H1 (cell line): ENCODE results near the gene TMPRSS12. TPM values are rescaled to one million over a fixed set of nuclear protein-coding genes. Genes with fewer than 3 reads are reported as not detected.

Experiments used
- CTCF ChIA-PET: fragments of 300-600 bp; sonication (Branson Sonifier 250); formaldehyde crosslinking; loops from one replicate; lab custom pipeline; 2021; ENCODE audit not compliant: partially characterized antibody; lab: Charles Lee
- POLR2A ChIA-PET: fragments of 300-600 bp; sonication (Branson Sonifier 250); formaldehyde crosslinking; loops from one replicate; lab custom pipeline; 2021; ENCODE audit warnings: inconsistent platforms; ENCODE audit not compliant: partially characterized antibody; lab: Charles Lee
- DNase-seq, 2 experiments: peaks; one replicate each; pipeline versions ENCODE4 v3.0.0 to v3.0.0-alpha.2; 2010 to 2022; ENCODE audit warnings: low spot score in 2 of 2, low read depth in 1 of 2, mixed read lengths in 1 of 2
- FAIRE-seq: peaks from 2 replicates; lab custom pipeline; 2011; peaks lifted over from hg19 to GRCh38; lab: Jason Lieb, UNC
- H2AFZ ChIP-seq: 2 replicates; pipeline ENCODE4 v1.8.1; 2012; ENCODE audit warnings: low read length, inconsistent platforms
- H2AK5ac ChIP-seq: 2 replicates; pipeline ENCODE4 v1.6.1; 2013; ENCODE audit warnings: low read depth, low read length
- H2BK120ac ChIP-seq: replicated peaks from 2 replicates; pipeline ENCODE3; 2013; ENCODE audit warnings: low read depth, low read length, inconsistent platforms
- H2BK12ac ChIP-seq: 2 replicates; pipeline ENCODE4 v1.6.1; 2013; ENCODE audit warnings: low read depth, low read length
- H2BK15ac ChIP-seq: 2 replicates; pipeline ENCODE4 v1.6.1; 2013; ENCODE audit warnings: low read length
- H2BK20ac ChIP-seq: 2 replicates; pipeline ENCODE4 v1.6.1; 2013; ENCODE audit warnings: low read length
- H2BK5ac ChIP-seq: 2 replicates; pipeline ENCODE4 v1.6.1; 2013; ENCODE audit warnings: low read depth, low read length
- H3K14ac ChIP-seq: 2 replicates; pipeline ENCODE4 v1.6.1; 2013; ENCODE audit warnings: inconsistent platforms; ENCODE audit not compliant: insufficient read length
- H3K18ac ChIP-seq: 2 replicates; pipeline ENCODE4 v1.6.1; 2013; ENCODE audit warnings: low read length; ENCODE audit errors: extremely low read depth
- H3K23ac ChIP-seq: 2 replicates; pipeline ENCODE4 v1.6.1; 2013; ENCODE audit warnings: inconsistent platforms; ENCODE audit not compliant: insufficient read length
- H3K23me2 ChIP-seq: 2 replicates; pipeline ENCODE4 v1.6.1; 2013; ENCODE audit warnings: low read depth, low read length
- H3K27ac ChIP-seq: 2 replicates; pipeline ENCODE4 v1.6.1; 2011; ENCODE audit warnings: low read depth, low read length, inconsistent platforms
- H3K27me3 ChIP-seq, 4 experiments: replicated peaks in 1 of 4; 1 replicate in 1 of 4; 2 replicates in 3 of 4; pipeline versions ENCODE4 v1.6.1 to v1.8.1; 2011 to 2013; ENCODE audit warnings: low read length in 3 of 4, mild to moderate bottlenecking in 3 of 4, inconsistent platforms in 2 of 4, mixed read lengths in 2 of 4, moderate library complexity in 1 of 4; ENCODE audit not compliant: control insufficient read depth in 3 of 4, insufficient read depth in 3 of 4; ENCODE audit errors: extremely low read depth in 1 of 4
- H3K36me3 ChIP-seq, 4 experiments: 2 replicates each; pipeline versions ENCODE4 v1.6.1 to v1.8.1; 2011 to 2013; ENCODE audit warnings: mild to moderate bottlenecking in 4 of 4, low read length in 3 of 4, moderate library complexity in 2 of 4, control low read depth in 1 of 4, inconsistent platforms in 1 of 4; ENCODE audit not compliant: insufficient read depth in 4 of 4, control insufficient read depth in 2 of 4
- H3K4ac ChIP-seq: replicated peaks from 2 replicates; pipeline ENCODE3; 2013; ENCODE audit warnings: low read length, low read depth, mixed read lengths, inconsistent platforms; ENCODE audit not compliant: insufficient read length
- H3K4me1 ChIP-seq, 4 experiments: replicated peaks in 1 of 4; 1 replicate in 1 of 4; 2 replicates in 3 of 4; pipeline versions ENCODE4 v1.6.1 to v1.8.1; 2011 to 2013; ENCODE audit warnings: low read length in 3 of 4, inconsistent platforms in 2 of 4, mixed read lengths in 1 of 4; ENCODE audit not compliant: insufficient read depth in 4 of 4, control insufficient read depth in 3 of 4
- H3K4me2 ChIP-seq, 2 experiments: 2 replicates each; pipeline versions ENCODE4 v1.6.1 to v1.8.1; 2011 to 2013; ENCODE audit warnings: low read depth in 2 of 2, low read length in 2 of 2, control low read depth in 1 of 2, inconsistent platforms in 1 of 2, mild to moderate bottlenecking in 1 of 2; ENCODE audit not compliant: insufficient read depth in 1 of 2
- H3K4me3 ChIP-seq, 4 experiments: fragments of 200-600, 300-600 bp in 1 of 4; sonication (generic), shearing (Covaris generic), sonication (Bioruptor Twin) in 1 of 4; 2 replicates each; pipeline versions ENCODE4 v1.5.1 to v1.8.1; 2011 to 2016; ENCODE audit warnings: low read length in 4 of 4, low read depth in 3 of 4, control low read depth in 2 of 4, inconsistent platforms in 2 of 4, mild to moderate bottlenecking in 2 of 4, mixed read lengths in 1 of 4, moderate library complexity in 1 of 4; ENCODE audit not compliant: insufficient read depth in 2 of 4; ENCODE audit errors: extremely low read depth in 1 of 4
- H3K56ac ChIP-seq: replicated peaks from 2 replicates; pipeline ENCODE3; 2013; ENCODE audit warnings: low read depth, mild to moderate bottlenecking, mixed read lengths, low read length, inconsistent platforms; ENCODE audit not compliant: insufficient read length
- H3K79me1 ChIP-seq: 2 replicates; pipeline ENCODE4 v1.6.1; 2013; ENCODE audit warnings: low read depth, low read length, control low read depth
- H3K79me2 ChIP-seq, 2 experiments: 2 replicates each; pipeline versions ENCODE4 v1.6.1 to v1.8.1; 2012 to 2013; ENCODE audit warnings: low read length in 2 of 2, mild to moderate bottlenecking in 2 of 2, inconsistent platforms in 1 of 2; ENCODE audit not compliant: insufficient read depth in 2 of 2, control insufficient read depth in 1 of 2
- H3K9ac ChIP-seq, 4 experiments: replicated peaks in 1 of 4; 1 replicate in 1 of 4; 2 replicates in 3 of 4; pipeline versions ENCODE4 v1.6.1 to v1.8.1; 2011 to 2013; ENCODE audit warnings: low read depth in 3 of 4, low read length in 3 of 4, control low read depth in 2 of 4, mild to moderate bottlenecking in 2 of 4, moderate library complexity in 2 of 4, inconsistent platforms in 1 of 4; ENCODE audit errors: extremely low read depth in 1 of 4
- H3K9me3 ChIP-seq, 2 experiments: 2 replicates each; pipeline versions ENCODE4 v1.6.1 to v1.8.1; 2012 to 2013; ENCODE audit warnings: mild to moderate bottlenecking in 2 of 2, moderate library complexity in 2 of 2, control low read depth in 1 of 2, inconsistent platforms in 1 of 2, low read depth in 1 of 2, low read length in 1 of 2, mixed read lengths in 1 of 2; ENCODE audit not compliant: insufficient read depth in 2 of 2
- H4K20me1 ChIP-seq, 2 experiments: replicated peaks in 1 of 2; 2 replicates each; pipeline versions ENCODE3 to v1.8.1; 2011 to 2013; ENCODE audit warnings: inconsistent platforms in 2 of 2, low read length in 2 of 2, mild to moderate bottlenecking in 1 of 2; ENCODE audit not compliant: insufficient read depth in 2 of 2, control insufficient read depth in 1 of 2
- H4K5ac ChIP-seq: 2 replicates; pipeline ENCODE4 v1.6.1; 2013; ENCODE audit warnings: low read length, low read depth, mixed read lengths, inconsistent platforms; ENCODE audit not compliant: insufficient read length
- H4K8ac ChIP-seq: 2 replicates; pipeline ENCODE4 v1.8.0; 2013; ENCODE audit warnings: mild to moderate bottlenecking, moderate library complexity, low read length, inconsistent platforms; ENCODE audit not compliant: insufficient read depth; ENCODE audit errors: extremely low read depth
- H4K91ac ChIP-seq: replicated peaks from 2 replicates; pipeline ENCODE3; 2013; ENCODE audit warnings: low read length, mixed read lengths, inconsistent platforms; ENCODE audit not compliant: insufficient read length
- BACH1 ChIP-seq: IDR thresholded peaks from 2 replicates; pipeline ENCODE4 v1.6.1; 2012; ENCODE audit warnings: low read length, improper control_type of control experiment
- BRCA1 ChIP-seq: IDR thresholded peaks from 2 replicates; pipeline ENCODE4 v1.6.1; 2012; ENCODE audit warnings: low read depth, low read length, improper control_type of control experiment
- CTBP2 ChIP-seq: IDR thresholded peaks from 2 replicates; pipeline ENCODE4 v1.7.0; 2011; ENCODE audit warnings: borderline replicate concordance, mild to moderate bottlenecking, moderate library complexity, mixed read lengths, low read length; ENCODE audit not compliant: insufficient read depth, insufficient read length
- EZH2 ChIP-seq: fragments of 200-600 bp; sonication (generic); IDR thresholded peaks from 2 replicates; pipeline ENCODE4 v1.7.1; 2012; ENCODE audit warnings: low read depth, mild to moderate bottlenecking, moderate library complexity, low read length, inconsistent platforms; ENCODE audit not compliant: severe bottlenecking
- GTF2F1 ChIP-seq: IDR thresholded peaks from 2 replicates; pipeline ENCODE4 v1.6.1; 2012; ENCODE audit warnings: low read depth, low read length, improper control_type of control experiment, borderline replicate concordance
- HDAC2 ChIP-seq, 2 experiments: fragments of 300-600 bp in 1 of 2; sonication (generic) in 1 of 2; IDR thresholded peaks; 2 replicates each; pipeline ENCODE4 v1.6.1; 2011 to 2012; ENCODE audit warnings: low read depth in 2 of 2, low read length in 2 of 2, mild to moderate bottlenecking in 2 of 2, moderate library complexity in 2 of 2, borderline replicate concordance in 1 of 2, inconsistent platforms in 1 of 2
- KDM1A ChIP-seq: fragments of 200-600, 300-600 bp; sonication (generic); IDR thresholded peaks from 2 replicates; pipeline ENCODE4 v1.7.1; 2016; ENCODE audit warnings: mild to moderate bottlenecking, low read length, borderline replicate concordance
- KDM4A ChIP-seq: IDR thresholded peaks from one replicate; pipeline ENCODE4 v1.7.1; 2012; ENCODE audit warnings: low read depth, mild to moderate bottlenecking, moderate library complexity, low read length, inconsistent platforms; ENCODE audit not compliant: severe bottlenecking
- NRF1 ChIP-seq: IDR thresholded peaks from 2 replicates; pipeline ENCODE4 v1.6.1; 2011; ENCODE audit warnings: mild to moderate bottlenecking, low read depth, low read length, improper control_type of control experiment
- SIRT6 ChIP-seq: IDR thresholded peaks from one replicate; pipeline ENCODE4 v1.7.1; 2012; ENCODE audit warnings: low read length, inconsistent platforms
- SIX5 ChIP-seq: IDR thresholded peaks from 2 replicates; pipeline ENCODE4 v1.6.1; 2011; ENCODE audit warnings: mild to moderate bottlenecking, low read depth, low read length
- SRF ChIP-seq: IDR thresholded peaks from 2 replicates; pipeline ENCODE4 v1.6.1; 2011; ENCODE audit warnings: mild to moderate bottlenecking, low read depth, low read length, moderate library complexity
- SUZ12 ChIP-seq: fragments of 200-600 bp; sonication (generic); IDR thresholded peaks from 2 replicates; pipeline ENCODE4 v1.6.1; 2012; ENCODE audit warnings: mild to moderate bottlenecking, inconsistent platforms, low read length, moderate library complexity, mixed read lengths
- TEAD4 ChIP-seq: IDR thresholded peaks from 2 replicates; pipeline ENCODE4 v1.6.1; 2012; ENCODE audit warnings: low read depth, low read length, inconsistent platforms, mixed read lengths
- polyA plus RNA-seq, 7 experiments: library from polyadenylated mRNA; depleted of rRNA in 3 of 7; stranded (reverse) in 5 of 7; unstranded in 2 of 7; fragments of >200 nt in 5 of 7; fragments of 200-250 nt in 2 of 7; gene quantifications; 1 replicate in 5 of 7; 2 replicates in 1 of 7; 4 replicates in 1 of 7; pipeline versions ENCODE4 v1.2.1 to v1.2.3, GENCODE V29; 2011 to 2013; ENCODE audit warnings: missing spikeins in 2 of 7, mixed read lengths in 2 of 7
- total RNA-seq: library from RNA; stranded (reverse); fragmentation: NEBNext Ultra II Directional; extraction: Animal tissue kit (Norgen Biotek cat#: 25700); gene quantifications from 2 replicates; pipeline ENCODE4 v1.2.1, GENCODE V29; 2021

The TMPRSS12 gene
- total and polyA plus RNA-seq, 2 of the 8 experiments (the other 6 are each of a cell fraction or from before 2014, with no cell fraction given): not detected

GRCh38 chr12:50845021-50845647, 2.4 kb downstream of the TMPRSS12 start:
- no peak overlapping the region for H2AFZ ChIP-seq
- no peak overlapping the region for H2AK5ac ChIP-seq
- H2BK20ac ChIP-seq: no peak overlapping the region
- no peaks in the 10 kb centered on the region for H3K79me2 ChIP-seq
- H3K4me1 ChIP-seq: no peaks in the 10 kb centered on the region; a peak in 1 of 7 replicates
- TF ChIP-seq BACH1: no peak
- no peak for TF ChIP-seq SUZ12
- no peak for TF ChIP-seq KDM1A
- TF ChIP-seq SIRT6: no peak
- TF ChIP-seq TEAD4: no peak
- TF ChIP-seq KDM4A: no peak
- no peak for TF ChIP-seq SRF
- no peak for TF ChIP-seq HDAC2 (IDR thresholded peaks at IDR 0.05; ENCODE audit: borderline replicate concordance in 1 of 2, low read depth in 2 of 2, low read length in 2 of 2)
- TF ChIP-seq NRF1: no peak
- no peak for TF ChIP-seq EZH2
- no peak for TF ChIP-seq BRCA1
- no peak for TF ChIP-seq CTBP2
- no peak for TF ChIP-seq GTF2F1
- TF ChIP-seq SIX5: no peak
- TF ChIP-seq, all 59 proteins: peak for 0
- Histone ChIP-seq H2BK12ac (no peak overlapping the region), H3K4ac (no peak overlapping the region), H2BK120ac (no peak overlapping the region), H3K23ac (no peak overlapping the region), H3K14ac (no peak overlapping the region), H3K27ac (no peak overlapping the region), H3K4me2 (no peak overlapping the region), H4K20me1 (no peaks in the 10 kb centered on the region), H3K79me1 (no peaks in the 10 kb centered on the region), H3K56ac (no peak overlapping the region), H3K18ac (no peak overlapping the region), H3K9ac (no peak overlapping the region), H4K5ac (no peak overlapping the region), H4K8ac (no peak overlapping the region), H3K36me3 (no peaks in the 10 kb centered on the region), H3K23me2 (no peaks in the 10 kb centered on the region), H3K9me3 (peaks cover 5 to 6% of the 10 kb centered on the region in 2 experiments; a peak in 2 of 4 replicates), H3K27me3 (no peaks in the 10 kb centered on the region; a peak in 1 of 7 replicates), H3K4me3 (no peak overlapping the region), H2BK5ac (no peak overlapping the region), H2BK15ac (no peak overlapping the region), H4K91ac (no peak overlapping the region)
- CTCF ChIA-PET: interaction anchor here (0.6 to 1.1 kb wide), 2 partner anchors 80 to 305 kb away, joined by 3 to 4 read pairs; no protein-coding TSS in a partner anchor
- DNase-seq (no peak), FAIRE-seq (no peak)
- POLR2A ChIA-PET: no interaction called here
